ENCODE results near the gene BGLAP. TPM values are rescaled to one million over a fixed set of nuclear protein-coding genes. Genes with fewer than 3 reads are reported as not detected.

The BGLAP gene
- polyA plus RNA-seq, 1 of the 3 experiments (the other 2 are of a cell fraction): 1.1 TPM

- peaks cover 33% of the 10 kb centered on the region for H3F3A ChIP-seq (replicated peaks; ENCODE audit: insufficient read depth)
- peak within 1 kb of the TSS; percentile 92 for H3K4me2 ChIP-seq
- H3K9me3 ChIP-seq: no peaks in the 10 kb centered on the region
- peaks cover 7 to 8% of the 10 kb centered on the region in 2 experiments; a peak in 2 of 4 replicates for H3K4me1 ChIP-seq (ENCODE audit: control insufficient read depth in 1 of 2, insufficient read depth in 2 of 2, low read depth in 1 of 2, low read length in 1 of 2)
- peak within 1 kb of the TSS; percentile 67 to 70 for H3K4me3 ChIP-seq (ENCODE audit: low read depth in 2 of 2, low read length in 1 of 2)
- no peaks in the 10 kb centered on the region for H3K9me2 ChIP-seq
- ChIA-PET POLR2A (interaction anchor here (0.6 to 1.9 kb wide), 17 partner anchors 9 to 355 kb away, joined by 3 to 17 read pairs (median 4); partner anchors contain the start of genes CCT3, SLC25A44, SMG5 and TSACC), CTCF (interaction anchor here (0.7 to 3.6 kb wide), 22 partner anchors 8 to 206 kb away, joined by 3 to 44 read pairs (median 4); partner anchors contain the start of gene SLC25A44)
- 1% methylated on average over 27 of the region's 61 CpGs for WGBS (ENCODE audit: low lambda C conversion rate)
- peaks cover 15 to 34% of the 10 kb centered on the region in 2 experiments for H3K36me3 ChIP-seq (replicated peaks in 1 of 2; ENCODE audit: control insufficient read depth in 1 of 2, insufficient read depth in 2 of 2, low read length in 1 of 2)
- H2AFZ ChIP-seq (ENCODE audit: low read depth): peak within 1 kb of the TSS; percentile 76
- peaks cover 20% of the 10 kb centered on the region for H3K79me2 ChIP-seq (ENCODE audit: insufficient read depth)
- H3K9ac ChIP-seq: peak within 1 kb of the TSS; percentile 85
- DNase-seq: peak; percentile 98
- H4K20me1 ChIP-seq (ENCODE audit: insufficient read depth): no peaks in the 10 kb centered on the region
- no peaks in the 10 kb centered on the region for H3K27me3 ChIP-seq (ENCODE audit: insufficient read depth)
- peak within 1 kb of the TSS; percentile 94 to 97 for H3K27ac ChIP-seq (ENCODE audit: low read depth in 2 of 2, low read length in 1 of 2)
- TF ChIP-seq TCF12 (IDR thresholded peaks at IDR 0.05): peak; percentile 18; the same call in 1 of the 2 replicates
- no peak for TF ChIP-seq MEF2A (IDR thresholded peaks at IDR 0.05; ENCODE audit: borderline replicate concordance, low read depth)
- TF ChIP-seq RAD21 (IDR thresholded peaks at IDR 0.05; ENCODE audit: low read length): no peak
- TF ChIP-seq REST (IDR thresholded peaks at IDR 0.05; ENCODE audit: low read depth, low read length): no peak; the same call in 1 of the 2 replicates
- no peak for TF ChIP-seq GATA2 (CRISPR knock-in tag; IDR thresholded peaks at IDR 0.05)
- peak; percentile 97 for TF ChIP-seq ZBTB33 (IDR thresholded peaks at IDR 0.05; ENCODE audit: borderline replicate concordance, low read depth)
- TF ChIP-seq MAX (IDR thresholded peaks at IDR 0.05; ENCODE audit: low read depth): peak; percentile 54; the same call in 1 of the 2 replicates
- TF ChIP-seq SMC3 (IDR thresholded peaks at IDR 0.05; ENCODE audit: low read depth, low read length): no peak
- TF ChIP-seq TEAD4 (IDR thresholded peaks at IDR 0.05; ENCODE audit: borderline replicate concordance, insufficient read depth): no peak
- peak; percentile 58; the same call in 1 of the 2 replicates for TF ChIP-seq RFX5 (IDR thresholded peaks at IDR 0.05; ENCODE audit: low read length)
- TF ChIP-seq FOXJ3 (CRISPR knock-in tag; IDR thresholded peaks at IDR 0.05): no peak
- no peak for TF ChIP-seq EZH2phosphoT487 (IDR thresholded peaks at IDR 0.05; ENCODE audit: borderline replicate concordance, low read depth)
- TF ChIP-seq PBX3 (IDR thresholded peaks at IDR 0.05): peak; percentile 98
- TF ChIP-seq IRF3 (IDR thresholded peaks at IDR 0.05; ENCODE audit: low read depth, low read length): peak; percentile 82; the same call in 1 of the 2 replicates
- TF ChIP-seq SIN3A (IDR thresholded peaks at IDR 0.05; ENCODE audit: borderline replicate concordance, low read depth, low read length): no peak
- no peak for TF ChIP-seq FOSL2 (IDR thresholded peaks at IDR 0.05; ENCODE audit: borderline replicate concordance, low read depth)
- TF ChIP-seq CTCF (IDR thresholded peaks at IDR 0.05): no peak
- TF ChIP-seq RCOR1 (IDR thresholded peaks at IDR 0.05; ENCODE audit: low read length): no peak
- TF ChIP-seq YY1 (IDR thresholded peaks at IDR 0.05; ENCODE audit: low read depth): peak; percentile 95
These were observed 28.9 kb upstream of the BGLAP start, which contains the start of gene PMF1 for GRCh38 chr1:156212833-156213643. Gene PMF1, plus strand, starts transcription at chr1:156213007. Its CDS starts 9 bp downstream, at chr1:156213016.
